Tibial nerve (tissue), 4 donors: ENCODE results near the gene OR2T2. TPM values are rescaled to one million over a fixed set of nuclear protein-coding genes. Genes with fewer than 3 reads are reported as not detected.
"Not testable (repeated sequence)": the region's sequence is repeated elsewhere in the genome, so short reads cannot be mapped to it uniquely, and the experiment has no call there.

Experiments used
- DNase-seq, 2 donors: peaks; one replicate each; pipeline ENCODE4 v3.0.0-alpha.2; 2019; ENCODE audit warnings: low spot score in 2 of 2
- H3K27ac ChIP-seq, 4 donors: fragments of 200-600 bp; sonication (generic) in 3 of 4; one replicate each; pipeline ENCODE4 v1.5.1; 2017 to 2019; ENCODE audit warnings: mild to moderate bottlenecking in 1 of 4
- H3K27me3 ChIP-seq, 2 donors: fragments of 200-600 bp; sonication (generic) in 1 of 2; one replicate each; pipeline versions ENCODE4 v1.5.1 to v1.6.0; 2017 to 2019
- H3K36me3 ChIP-seq, 3 donors: fragments of 200-600 bp; sonication (generic); one replicate each; pipeline ENCODE4 v1.5.1; 2018 to 2019
- H3K4me1 ChIP-seq, 4 donors: fragments of 200-600 bp; sonication (generic) in 3 of 4; one replicate each; pipeline ENCODE4 v1.5.1; 2017 to 2019
- H3K4me3 ChIP-seq, 4 donors: fragments of 200-600 bp; sonication (generic) in 3 of 4; one replicate each; pipeline ENCODE4 v1.5.1; 2017 to 2019; ENCODE audit warnings: mild to moderate bottlenecking in 1 of 4, moderate library complexity in 1 of 4
- H3K9me3 ChIP-seq, 4 donors: fragments of 200-600 bp; sonication (generic) in 3 of 4; one replicate each; pipeline ENCODE4 v1.5.1; 2017 to 2019
- WGBS, 2 donors: methylation state at CpG; one replicate each; pipeline ENCODE4 v1.1.5; 2018; 5-methylcytosine and 5-hydroxymethylcytosine counted together
- total RNA-seq, 4 donors: library from RNA; depleted of rRNA; stranded (reverse); fragments of >200 nt; gene quantifications; one replicate each; pipeline ENCODE4 v1.1.0, GENCODE V29; 2016

The OR2T2 gene
- total RNA-seq, 4 donors from 2014 or later, result not detected

DNA sequence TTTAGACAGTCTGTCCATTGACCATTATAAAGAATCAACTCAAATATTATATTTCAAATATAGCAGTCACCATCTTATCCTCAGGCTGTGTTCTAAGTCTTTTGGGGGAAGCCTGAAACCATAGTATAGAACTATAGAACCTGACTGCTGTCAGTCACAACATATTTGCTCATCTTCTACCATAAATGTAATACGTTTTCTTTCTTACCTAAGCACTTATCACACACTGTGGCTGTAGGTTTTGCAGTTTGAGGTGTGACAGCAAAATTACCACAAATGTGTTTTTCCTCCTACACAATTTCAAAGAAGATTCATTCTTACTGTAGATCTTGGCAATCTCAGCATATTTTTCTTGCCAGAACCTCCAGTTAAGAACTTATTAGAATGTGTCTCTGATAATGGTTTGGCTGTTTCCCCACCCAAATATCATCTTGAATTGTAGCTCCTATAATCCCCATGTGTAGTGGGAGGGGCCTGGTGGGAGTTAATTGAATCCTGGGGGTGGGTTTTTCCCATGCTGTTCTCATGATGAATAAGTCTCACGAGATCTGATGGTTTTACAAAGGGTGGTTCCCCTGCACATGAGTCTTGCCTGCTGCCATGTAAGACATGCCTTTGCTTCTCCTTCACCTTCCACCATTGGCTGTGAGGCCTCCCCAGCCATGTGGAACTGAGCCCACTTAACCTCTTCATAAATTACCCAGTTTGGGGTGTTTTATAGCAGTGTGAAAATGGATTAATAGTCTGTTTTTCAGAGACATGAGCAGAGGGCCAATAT lies 2.7 kb upstream of the OR2T2 start:
- not testable (repeated sequence) for H3K36me3 ChIP-seq, DNase-seq, H3K4me3 ChIP-seq, H3K4me1 ChIP-seq, H3K27me3 ChIP-seq, H3K27ac ChIP-seq, H3K9me3 ChIP-seq
- 65 to 80% methylated on average over 1 of the region's 2 CpGs for WGBS, 2 donors

DNA sequence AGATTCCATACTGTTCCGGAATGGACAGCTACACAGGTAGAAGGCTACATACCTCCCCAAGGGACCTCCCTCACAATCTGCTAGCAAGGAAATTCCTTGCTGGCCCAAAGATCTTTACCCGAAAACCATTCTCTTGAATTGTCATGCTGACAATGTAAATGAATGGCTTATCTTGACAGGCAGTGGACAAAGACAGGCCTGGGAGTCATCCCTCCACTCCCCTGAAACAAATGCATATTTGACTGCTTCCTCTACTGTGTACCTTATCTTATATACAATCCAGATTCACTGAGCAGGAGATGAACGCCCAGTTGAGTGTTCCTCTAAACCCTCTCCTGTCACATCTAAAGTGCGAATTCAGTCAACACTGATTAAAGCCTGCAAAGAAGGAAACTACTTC lies 834 bp upstream of the OR2T2 start:
- not testable (repeated sequence) for H3K4me3 ChIP-seq, H3K27me3 ChIP-seq, H3K36me3 ChIP-seq, DNase-seq, H3K4me1 ChIP-seq, H3K27ac ChIP-seq, H3K9me3 ChIP-seq
- WGBS, 2 donors, result 86 to 93% methylated on average over 4 of the region's 4 CpGs

DNA sequence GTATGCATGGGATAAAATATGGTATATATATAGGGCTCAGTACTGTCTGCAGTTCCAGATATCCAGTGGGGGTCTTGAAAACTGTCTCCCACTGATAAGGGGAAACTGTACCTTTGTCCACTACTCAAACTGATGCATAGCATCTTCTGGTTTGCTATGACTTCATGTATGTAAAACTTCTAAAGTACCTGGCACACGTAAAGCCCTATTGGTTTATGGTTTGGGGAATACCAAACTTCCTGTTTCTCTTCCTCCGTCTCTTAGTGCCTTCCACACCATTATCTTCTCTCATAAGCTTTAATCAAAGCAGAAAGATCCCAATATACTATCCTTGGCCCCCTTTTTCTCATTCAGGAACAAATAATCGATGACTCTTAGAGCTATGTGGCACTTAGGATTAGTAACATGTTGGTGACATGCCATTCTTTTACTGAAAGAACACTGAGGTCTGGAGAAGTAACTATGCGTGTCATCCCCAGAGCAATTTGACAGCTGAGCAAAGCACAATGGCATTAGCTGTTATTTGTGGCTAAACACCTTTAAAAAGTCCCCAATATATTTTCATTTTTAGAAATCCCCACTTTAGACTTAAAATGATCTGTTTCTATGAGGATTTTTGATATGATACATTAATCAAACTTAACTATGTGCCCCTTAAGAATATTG lies 3.1 kb downstream of the OR2T2 start:
- H3K9me3 ChIP-seq, H3K4me1 ChIP-seq, H3K4me3 ChIP-seq, H3K36me3 ChIP-seq, H3K27me3 ChIP-seq, DNase-seq, H3K27ac ChIP-seq: not testable (repeated sequence)
- WGBS, 2 donors, result no CpG with 5 or more reads among the region's 4 CpGs

- not testable (repeated sequence) for H3K27me3 ChIP-seq, H3K4me1 ChIP-seq, DNase-seq, H3K4me3 ChIP-seq, H3K36me3 ChIP-seq, H3K27ac ChIP-seq, H3K9me3 ChIP-seq
- 81 to 86% methylated on average over 5 of the region's 6 CpGs for WGBS, 2 donors
These were observed 4.5 kb downstream of the OR2T2 start for GRCh38 chr1:248449821-248450465.

DNA sequence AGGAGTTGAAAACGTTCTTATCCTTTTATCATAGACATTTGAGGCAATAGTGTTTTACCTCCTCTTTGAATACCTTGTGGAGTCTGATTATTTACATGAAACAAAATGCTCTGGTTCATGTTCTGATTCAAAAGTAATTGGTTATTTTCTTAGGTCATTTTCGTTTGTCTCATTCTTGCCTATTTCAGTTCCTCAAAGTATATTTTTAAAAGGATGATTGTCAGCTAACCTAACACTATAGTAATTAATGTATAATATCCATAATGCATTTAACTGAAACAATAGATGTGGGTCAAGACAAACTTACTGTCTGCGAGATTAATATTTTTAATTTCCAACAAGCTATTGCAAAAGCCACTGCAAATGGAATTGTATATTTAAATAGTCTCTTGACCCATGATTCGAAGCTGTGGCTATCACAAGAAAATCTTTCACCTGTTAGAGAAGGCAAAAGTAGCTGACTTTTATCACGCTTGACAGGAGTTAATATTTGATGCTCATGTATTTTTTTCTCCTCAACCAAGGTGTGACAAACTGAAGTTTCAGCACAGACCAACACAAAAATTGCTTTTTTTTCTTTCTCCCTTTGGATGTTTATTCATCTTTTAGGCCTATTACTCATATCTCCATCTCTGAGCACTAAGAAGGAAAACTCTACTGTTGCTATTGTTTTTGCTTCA lies 5.2 kb downstream of the OR2T2 start:
- H3K27ac ChIP-seq, H3K36me3 ChIP-seq, H3K27me3 ChIP-seq, H3K4me1 ChIP-seq, H3K9me3 ChIP-seq, H3K4me3 ChIP-seq, DNase-seq: not testable (repeated sequence)
- WGBS, 2 donors, result 51 to 53% methylated on average over 2 of the region's 5 CpGs

GRCh38 chr1:248453619-248454018 lies 8.2 kb downstream of the OR2T2 start:
- not testable (repeated sequence) for H3K4me1 ChIP-seq, H3K27ac ChIP-seq
- 91 to 92% methylated on average over 7 of the region's 7 CpGs for WGBS, 2 donors

DNA sequence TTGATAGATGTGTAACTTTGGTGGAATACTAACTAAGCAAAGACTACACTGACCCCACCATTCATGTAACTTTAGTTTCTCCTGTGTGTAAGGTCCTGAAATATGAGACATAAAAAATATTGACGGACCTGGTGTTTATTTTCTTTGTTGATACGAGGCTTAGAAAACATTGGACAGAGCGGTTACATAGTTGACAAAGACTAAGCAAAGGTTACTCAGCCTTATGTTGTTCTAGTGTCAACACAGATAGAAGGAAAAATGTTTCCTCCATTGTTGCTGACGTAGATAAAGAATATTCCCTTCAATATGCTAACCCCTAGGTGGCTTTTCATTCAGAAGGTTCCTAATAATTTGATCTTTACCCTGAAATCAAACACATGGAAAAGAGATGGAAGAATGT lies 9.6 kb downstream of the OR2T2 start:
- DNase-seq, H3K4me3 ChIP-seq, H3K27ac ChIP-seq, H3K9me3 ChIP-seq, H3K36me3 ChIP-seq, H3K4me1 ChIP-seq, H3K27me3 ChIP-seq: not testable (repeated sequence)
- WGBS, 2 donors, result 87 to 94% methylated on average over 2 to 3 of the region's 4 CpGs

More at GRCh38 chr1:248453619-248454018, 8.2 kb downstream of the OR2T2 start:
- not testable (repeated sequence) for H3K36me3 ChIP-seq, H3K27me3 ChIP-seq, DNase-seq, H3K4me3 ChIP-seq, H3K9me3 ChIP-seq

- not testable (repeated sequence) for H3K4me1 ChIP-seq, DNase-seq, H3K4me3 ChIP-seq, H3K27ac ChIP-seq, H3K9me3 ChIP-seq, H3K36me3 ChIP-seq, H3K27me3 ChIP-seq
- no CpG with 5 or more reads among the region's 2 CpGs for WGBS, 2 donors
These were observed 11.2 kb downstream of the OR2T2 start for GRCh38 chr1:248456635-248457034.

GRCh38 chr1:248459117-248459516 lies 13.7 kb downstream of the OR2T2 start:
- WGBS, 2 donors, result 70 to 78% methylated on average over 7 of the region's 7 CpGs
- not testable (repeated sequence) for H3K4me3 ChIP-seq, H3K36me3 ChIP-seq, H3K27me3 ChIP-seq, H3K9me3 ChIP-seq, DNase-seq, H3K27ac ChIP-seq, H3K4me1 ChIP-seq
